ENCODE data around the gene ACTL7A.

Gene ACTL7A

DNA sequence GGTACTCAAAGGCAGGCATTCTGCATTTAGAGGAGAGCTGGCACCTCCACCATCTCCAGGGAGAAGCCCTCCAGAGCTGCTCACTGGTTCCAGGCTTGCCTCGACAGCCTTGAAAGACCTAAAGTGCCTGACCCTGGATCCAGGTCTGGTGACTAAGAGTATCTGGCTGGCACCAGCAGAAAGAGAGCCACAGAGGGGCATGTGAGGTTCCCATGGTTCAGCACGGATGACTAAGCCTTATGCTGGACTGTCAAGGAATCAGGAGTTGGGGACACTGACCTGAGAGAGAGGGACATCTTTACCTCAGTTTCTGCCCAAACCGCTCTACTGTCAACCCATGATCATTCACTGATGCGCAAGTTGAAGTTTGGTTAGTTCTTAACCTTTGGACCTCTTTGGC, 3.0 kb downstream of the ACTL7A start:
- CTCF ChIA-PET, result interaction anchor here (1.2 kb wide), 1 partner anchor 13 kb away, joined by 3 read pairs; no protein-coding TSS in a partner anchor
- Histone ChIP-seq H3K9me3 (ENCODE audit: control insufficient read depth, insufficient read depth, low read depth, low read length) (no peaks in the 10 kb centered on the region), H3K4me1 (ENCODE audit: control insufficient read depth, insufficient read depth, low read length) (no peaks in the 10 kb centered on the region), H3K27ac (ENCODE audit: extremely low read depth, low read depth, low read length) (no peak overlapping the region), H3K4me3 (ENCODE audit: low read depth, low read length) (no peak overlapping the region), H3K36me3 (ENCODE audit: control insufficient read depth in 2 of 2, insufficient read depth in 1 of 2, low read length in 2 of 2) (peaks cover 0 to 24% of the 10 kb centered on the region in 2 experiments; a peak in 1 of 3 replicates)
- POLR2A ChIA-PET, result no interaction called here
- TF ChIP-seq ZNF26 (tag by site-specific recombination; IDR thresholded peaks at IDR 0.05) (no peak), ZNF529 (tag by site-specific recombination; IDR thresholded peaks at IDR 0.05; ENCODE audit: insufficient replicate concordance) (no peak), ZNF221 (tag by site-specific recombination; IDR thresholded peaks at IDR 0.05; ENCODE audit: borderline replicate concordance) (no peak), HOXA7 (CRISPR knock-in tag; IDR thresholded peaks at IDR 0.05; ENCODE audit: borderline replicate concordance) (no peak), GLI2 (tag by site-specific recombination; IDR thresholded peaks at IDR 0.05; ENCODE audit: borderline replicate concordance, low read depth) (no peak), ZNF645 (tag by site-specific recombination; IDR thresholded peaks at IDR 0.05) (no peak), ZNF24 (tag by site-specific recombination; IDR thresholded peaks at IDR 0.05) (no peak), MYNN (tag by site-specific recombination; IDR thresholded peaks at IDR 0.05; ENCODE audit: borderline replicate concordance) (no peak)
- TF ChIP-seq, protein P1, sequence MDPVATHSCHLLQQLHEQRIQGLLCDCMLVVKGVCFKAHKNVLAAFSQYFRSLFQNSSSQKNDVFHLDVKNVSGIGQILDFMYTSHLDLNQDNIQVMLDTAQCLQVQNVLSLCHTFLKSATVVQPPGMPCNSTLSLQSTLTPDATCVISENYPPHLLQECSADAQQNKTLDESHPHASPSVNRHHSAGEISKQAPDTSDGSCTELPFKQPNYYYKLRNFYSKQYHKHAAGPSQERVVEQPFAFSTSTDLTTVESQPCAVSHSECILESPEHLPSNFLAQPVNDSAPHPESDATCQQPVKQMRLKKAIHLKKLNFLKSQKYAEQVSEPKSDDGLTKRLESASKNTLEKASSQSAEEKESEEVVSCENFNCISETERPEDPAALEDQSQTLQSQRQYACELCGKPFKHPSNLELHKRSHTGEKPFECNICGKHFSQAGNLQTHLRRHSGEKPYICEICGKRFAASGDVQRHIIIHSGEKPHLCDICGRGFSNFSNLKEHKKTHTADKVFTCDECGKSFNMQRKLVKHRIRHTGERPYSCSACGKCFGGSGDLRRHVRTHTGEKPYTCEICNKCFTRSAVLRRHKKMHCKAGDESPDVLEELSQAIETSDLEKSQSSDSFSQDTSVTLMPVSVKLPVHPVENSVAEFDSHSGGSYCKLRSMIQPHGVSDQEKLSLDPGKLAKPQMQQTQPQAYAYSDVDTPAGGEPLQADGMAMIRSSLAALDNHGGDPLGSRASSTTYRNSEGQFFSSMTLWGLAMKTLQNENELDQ (tag by site-specific recombination; IDR thresholded peaks at IDR 0.05; ENCODE audit: low read depth), result no peak
- TF ChIP-seq, protein P2, sequence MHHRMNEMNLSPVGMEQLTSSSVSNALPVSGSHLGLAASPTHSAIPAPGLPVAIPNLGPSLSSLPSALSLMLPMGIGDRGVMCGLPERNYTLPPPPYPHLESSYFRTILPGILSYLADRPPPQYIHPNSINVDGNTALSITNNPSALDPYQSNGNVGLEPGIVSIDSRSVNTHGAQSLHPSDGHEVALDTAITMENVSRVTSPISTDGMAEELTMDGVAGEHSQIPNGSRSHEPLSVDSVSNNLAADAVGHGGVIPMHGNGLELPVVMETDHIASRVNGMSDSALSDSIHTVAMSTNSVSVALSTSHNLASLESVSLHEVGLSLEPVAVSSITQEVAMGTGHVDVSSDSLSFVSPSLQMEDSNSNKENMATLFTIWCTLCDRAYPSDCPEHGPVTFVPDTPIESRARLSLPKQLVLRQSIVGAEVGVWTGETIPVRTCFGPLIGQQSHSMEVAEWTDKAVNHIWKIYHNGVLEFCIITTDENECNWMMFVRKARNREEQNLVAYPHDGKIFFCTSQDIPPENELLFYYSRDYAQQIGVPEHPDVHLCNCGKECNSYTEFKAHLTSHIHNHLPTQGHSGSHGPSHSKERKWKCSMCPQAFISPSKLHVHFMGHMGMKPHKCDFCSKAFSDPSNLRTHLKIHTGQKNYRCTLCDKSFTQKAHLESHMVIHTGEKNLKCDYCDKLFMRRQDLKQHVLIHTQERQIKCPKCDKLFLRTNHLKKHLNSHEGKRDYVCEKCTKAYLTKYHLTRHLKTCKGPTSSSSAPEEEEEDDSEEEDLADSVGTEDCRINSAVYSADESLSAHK (tag by site-specific recombination; IDR thresholded peaks at IDR 0.05), result no peak
- TF ChIP-seq, protein P3, sequence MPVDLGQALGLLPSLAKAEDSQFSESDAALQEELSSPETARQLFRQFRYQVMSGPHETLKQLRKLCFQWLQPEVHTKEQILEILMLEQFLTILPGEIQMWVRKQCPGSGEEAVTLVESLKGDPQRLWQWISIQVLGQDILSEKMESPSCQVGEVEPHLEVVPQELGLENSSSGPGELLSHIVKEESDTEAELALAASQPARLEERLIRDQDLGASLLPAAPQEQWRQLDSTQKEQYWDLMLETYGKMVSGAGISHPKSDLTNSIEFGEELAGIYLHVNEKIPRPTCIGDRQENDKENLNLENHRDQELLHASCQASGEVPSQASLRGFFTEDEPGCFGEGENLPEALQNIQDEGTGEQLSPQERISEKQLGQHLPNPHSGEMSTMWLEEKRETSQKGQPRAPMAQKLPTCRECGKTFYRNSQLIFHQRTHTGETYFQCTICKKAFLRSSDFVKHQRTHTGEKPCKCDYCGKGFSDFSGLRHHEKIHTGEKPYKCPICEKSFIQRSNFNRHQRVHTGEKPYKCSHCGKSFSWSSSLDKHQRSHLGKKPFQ (tag by site-specific recombination; IDR thresholded peaks at IDR 0.05), result no peak

- H3K36me3 ChIP-seq (ENCODE audit: control insufficient read depth in 2 of 2, insufficient read depth in 1 of 2, low read length in 2 of 2), result peaks cover 0 to 32% of the 10 kb centered on the region in 2 experiments; a peak in 1 of 3 replicates
- no peak overlapping the region for H3K27ac ChIP-seq (ENCODE audit: extremely low read depth, low read depth, low read length)
- H3K9me3 ChIP-seq (ENCODE audit: control insufficient read depth, insufficient read depth, low read depth, low read length), result no peaks in the 10 kb centered on the region
- CTCF ChIA-PET, result no interaction called here
- H3K4me1 ChIP-seq (ENCODE audit: control insufficient read depth, insufficient read depth, low read length), result no peaks in the 10 kb centered on the region
- POLR2A ChIA-PET, result no interaction called here
- H3K4me3 ChIP-seq (ENCODE audit: low read depth, low read length), result no peak overlapping the region
- TF ChIP-seq HOXC10 (CRISPR knock-in tag; IDR thresholded peaks at IDR 0.05), result no peak
- TF ChIP-seq ZNF660 (tag by site-specific recombination; IDR thresholded peaks at IDR 0.05), result no peak
- TF ChIP-seq ZNF311 (tag by site-specific recombination; IDR thresholded peaks at IDR 0.05; ENCODE audit: borderline replicate concordance), result no peak
- no peak for TF ChIP-seq ZNF707 (tag by site-specific recombination; IDR thresholded peaks at IDR 0.05)
- no peak for TF ChIP-seq PATZ1 (tag by site-specific recombination; IDR thresholded peaks at IDR 0.05)
- TF ChIP-seq, protein P3 (tag by site-specific recombination; IDR thresholded peaks at IDR 0.05), result no peak
- TF ChIP-seq ZFP69B (tag by site-specific recombination; IDR thresholded peaks at IDR 0.05), result no peak
- TF ChIP-seq SP7 (tag by site-specific recombination; IDR thresholded peaks at IDR 0.05), result no peak
- no peak for TF ChIP-seq SALL2 (tag by site-specific recombination; IDR thresholded peaks at IDR 0.05; ENCODE audit: borderline replicate concordance)
- no peak for TF ChIP-seq ZNF146 (tag by site-specific recombination; IDR thresholded peaks at IDR 0.05)
- no peak for TF ChIP-seq ZNF629 (tag by site-specific recombination; IDR thresholded peaks at IDR 0.05)
- no peak for TF ChIP-seq ZEB2 (tag by site-specific recombination; IDR thresholded peaks at IDR 0.05)
Measured at GRCh38 chr9:108866001-108866420, 3.9 kb downstream of the ACTL7A start.

Data from HEK293 (cell line).